Measurements from ENCODE around the gene TPST2.

Gene TPST2

GRCh38 chr22:26487996-26488395 is 101.9 kb downstream of the TPST2 start:
- DNase-seq, result no peak

- DNase-seq, result no peak
Observed at GRCh38 chr22:26486394-26486793, 103.5 kb downstream of the TPST2 start.

GRCh38 chr22:26485806-26486390 is 104.0 kb downstream of the TPST2 start:
- DNase-seq, result no peak

- DNase-seq, result no peak
Observed at GRCh38 chr22:26485013-26485412, 104.9 kb downstream of the TPST2 start.

GRCh38 chr22:26484360-26484706 is 105.6 kb downstream of the TPST2 start:
- DNase-seq, result no peak

- DNase-seq, result no peak
Observed at GRCh38 chr22:26483439-26484359, 106.2 kb downstream of the TPST2 start, which contains the start of the genes HPS4 and SRRD. HPS4 (minus strand) TSS chr22:26483783; CDS start chr22:26481762, 2,021 bp downstream. SRRD (plus strand) TSS chr22:26483877; CDS start chr22:26483891, 14 bp downstream.

GRCh38 chr22:26483043-26483438 is 106.9 kb downstream of the TPST2 start:
- no peak for DNase-seq

- no peak for DNase-seq
Observed at GRCh38 chr22:26482161-26482560, 107.8 kb downstream of the TPST2 start.

- DNase-seq, result no peak
Observed at GRCh38 chr22:26481694-26482093, 108.2 kb downstream of the TPST2 start.

- no peak for DNase-seq
Observed at GRCh38 chr22:26481112-26481693, 108.7 kb downstream of the TPST2 start.

GRCh38 chr22:26480611-26480932 is 109.4 kb downstream of the TPST2 start:
- DNase-seq, result no peak

- DNase-seq, result no peak
Observed at GRCh38 chr22:26479792-26480610, 109.9 kb downstream of the TPST2 start.

GRCh38 chr22:26479043-26479791 is 110.7 kb downstream of the TPST2 start:
- DNase-seq, result peak in 1 of 2 experiments; percentile 63

- DNase-seq, result no peak
Observed at GRCh38 chr22:26477341-26477731, 112.6 kb downstream of the TPST2 start.

GRCh38 chr22:26476705-26477340 is 113.1 kb downstream of the TPST2 start:
- DNase-seq, result no peak

- DNase-seq, result no peak
Observed at GRCh38 chr22:26474682-26475081, 115.2 kb downstream of the TPST2 start.
